GM11168 (cell line): ENCODE data around the gene OSBP2.
"Not testable (repeated sequence)": the region's sequence is repeated elsewhere in the genome, so short reads cannot be mapped to it uniquely, and the experiment has no call there.

Experiments
- in situ Hi-C: fragments of 300-500 bp; cut with MboI; formaldehyde crosslinking; loops from one replicate; pipeline ENCODE4 v1.12.0; 2022; ENCODE audit warnings: low sequenced_read_pairs; ENCODE audit not compliant: unreplicated experiment

The OSBP2 gene

DNA sequence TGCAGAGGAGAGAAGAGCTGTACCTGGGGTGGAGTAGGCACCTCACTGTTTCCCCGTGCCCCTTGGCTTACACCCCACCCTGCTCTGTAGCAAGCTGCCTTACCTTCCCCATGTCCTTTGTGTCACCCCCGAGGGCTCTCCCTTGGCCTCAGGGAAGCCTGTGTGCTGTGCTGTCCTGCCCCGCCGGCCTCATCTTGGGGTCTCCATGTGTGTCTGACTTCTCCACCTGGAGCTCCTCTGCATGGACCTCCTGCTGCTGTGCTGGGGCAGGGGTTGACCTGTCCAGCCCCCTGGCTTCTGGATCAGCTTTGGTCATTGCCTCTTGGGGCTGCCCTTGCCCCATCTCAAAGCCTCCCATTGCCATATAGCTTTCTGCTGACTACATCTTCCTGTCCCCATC lies 59.8 kb downstream of the OSBP2 start:
- in situ Hi-C loops, result no loop called here

- in situ Hi-C loops, result loop anchor here (5.0 kb wide), 1 partner anchor 128 kb away; no protein-coding TSS in a partner anchor
Measured at GRCh38 chr22:30754971-30755758, 60.5 kb downstream of the OSBP2 start.

- in situ Hi-C loops, result loop anchor here (5.0 kb wide), 1 partner anchor 128 kb away; no protein-coding TSS in a partner anchor
Measured at GRCh38 chr22:30755759-30756124, 61.1 kb downstream of the OSBP2 start.

DNA sequence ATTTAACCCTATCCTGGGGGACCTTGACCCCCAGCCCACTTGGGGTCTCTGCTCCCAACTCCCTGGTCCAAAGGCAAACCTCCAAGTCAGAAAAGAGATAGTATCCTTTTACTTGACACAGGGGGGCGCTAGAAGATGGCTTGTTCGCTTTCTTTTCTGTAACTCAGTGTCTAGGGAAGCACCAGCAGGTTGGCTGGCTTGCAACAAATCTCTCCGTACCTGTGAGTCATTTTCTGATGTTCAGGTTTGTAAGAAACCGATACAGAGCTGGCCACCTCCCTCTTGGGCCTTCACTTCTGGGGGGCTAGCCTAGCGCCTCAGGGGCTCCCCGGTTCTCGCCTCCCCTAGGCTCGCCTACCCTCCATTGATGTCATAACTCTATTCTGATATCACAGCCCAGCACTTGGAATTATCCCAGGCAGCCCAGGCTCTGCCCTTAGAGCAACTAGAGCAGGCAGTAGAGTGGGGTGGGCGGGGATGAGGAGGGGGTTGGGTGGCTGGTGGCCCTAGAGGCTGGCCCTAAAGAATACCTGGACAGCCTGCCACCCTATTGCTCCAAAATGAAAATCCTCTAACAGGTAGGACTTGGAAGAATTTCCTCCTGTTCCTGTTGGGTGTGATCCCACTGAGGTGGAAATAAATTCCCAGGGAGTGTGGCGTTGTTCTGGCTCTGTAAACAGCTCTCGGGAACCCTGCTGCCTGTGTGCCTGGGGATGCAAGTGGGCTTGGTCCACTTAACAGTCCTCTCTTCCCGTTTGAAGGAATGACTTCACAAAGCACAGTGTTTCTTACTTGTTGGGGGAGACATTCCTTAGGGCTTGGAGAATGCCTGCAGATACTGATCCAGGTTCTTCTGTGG lies 69.4 kb downstream of the OSBP2 start:
- in situ Hi-C loops, result loop anchor here (10.0 kb wide), 1 partner anchor 141 kb away; no protein-coding TSS in a partner anchor

DNA sequence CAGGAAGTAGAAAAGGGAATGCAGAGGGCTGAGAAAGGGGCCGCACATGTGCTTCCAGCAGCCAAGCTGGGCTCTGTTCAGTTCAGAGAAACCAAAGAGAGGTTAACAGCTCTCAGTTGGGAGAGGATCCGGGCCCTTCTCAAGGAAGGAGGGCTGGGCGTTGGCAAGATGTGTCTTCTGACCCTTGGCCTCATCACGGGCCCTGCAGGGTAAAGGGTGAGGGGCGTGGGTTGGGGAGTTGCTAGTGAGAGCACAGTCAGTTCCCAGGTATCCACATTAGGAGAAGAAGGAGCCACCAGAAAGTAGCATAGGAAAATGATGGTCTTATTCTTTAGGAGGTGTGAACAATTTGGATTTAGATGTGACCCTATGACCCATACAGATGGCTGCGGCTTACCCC lies 73.0 kb downstream of the OSBP2 start:
- in situ Hi-C loops, result loop anchor here (10.0 kb wide), 1 partner anchor 137 kb away; no protein-coding TSS in a partner anchor

DNA sequence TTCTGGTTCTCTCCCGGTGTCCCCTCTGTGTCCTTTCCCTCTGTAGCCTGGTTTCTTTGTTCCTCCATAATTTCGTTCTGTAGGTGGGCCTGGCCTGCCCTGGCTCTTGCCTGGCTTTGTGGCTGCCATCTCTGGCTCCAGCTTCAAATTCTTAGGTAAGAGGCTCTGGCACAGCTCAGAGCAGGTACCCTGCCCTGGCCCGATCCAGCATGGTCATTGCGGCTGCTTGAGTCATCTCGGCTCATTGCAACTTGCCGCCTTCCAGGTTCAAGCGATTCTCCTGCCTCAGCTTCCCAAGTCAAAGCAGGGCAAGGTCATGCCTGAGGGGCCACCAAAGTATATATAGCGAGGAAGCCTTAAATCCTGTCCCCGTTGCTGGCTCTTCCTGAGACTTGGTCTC lies 76.0 kb downstream of the OSBP2 start:
- in situ Hi-C loops, result no loop called here

GRCh38 chr22:30773919-30774318 lies 79.2 kb downstream of the OSBP2 start:
- in situ Hi-C loops, result no loop called here

- in situ Hi-C loops, result no loop called here
Measured at GRCh38 chr22:30774566-30774965, 79.9 kb downstream of the OSBP2 start.

DNA sequence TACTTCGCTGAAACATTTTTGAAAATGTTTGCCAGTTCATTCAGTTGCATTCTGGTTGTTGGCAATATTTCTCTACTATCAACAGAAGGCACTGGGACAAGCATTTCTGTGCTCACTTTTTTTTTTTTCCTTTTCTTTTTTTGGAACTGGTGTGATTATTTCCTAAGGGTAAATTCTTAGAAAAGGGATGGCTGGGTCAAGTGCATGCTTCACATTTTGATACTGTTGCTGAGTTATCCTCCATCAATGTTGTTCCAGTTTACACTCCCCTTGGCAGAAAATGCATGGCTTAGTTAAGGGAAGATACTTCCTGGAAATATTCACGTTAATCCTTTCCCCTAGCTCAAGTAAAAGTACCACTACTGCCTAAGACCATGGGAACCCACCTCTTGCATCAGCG lies 81.8 kb downstream of the OSBP2 start:
- in situ Hi-C loops, result no loop called here

DNA sequence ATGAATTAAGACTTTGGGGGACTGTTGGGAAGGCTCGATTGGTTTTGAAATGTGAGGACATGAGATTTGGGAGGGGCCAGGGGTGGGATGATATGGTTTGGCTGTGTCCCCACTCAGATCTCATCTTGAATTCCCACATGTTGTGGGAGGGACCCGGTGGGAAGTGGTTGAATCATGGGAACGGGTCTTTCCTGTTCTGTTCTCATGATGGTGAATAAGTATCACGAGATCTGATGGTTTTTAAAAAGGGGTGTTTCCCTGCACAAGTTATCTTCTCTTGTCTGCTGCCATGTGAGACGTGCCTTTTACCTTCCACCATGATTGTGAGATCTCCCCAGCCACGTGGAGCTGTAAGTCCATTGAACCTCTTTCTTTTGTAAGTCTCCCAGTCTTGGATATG lies 82.5 kb downstream of the OSBP2 start:
- in situ Hi-C loops, result not testable (repeated sequence)

DNA sequence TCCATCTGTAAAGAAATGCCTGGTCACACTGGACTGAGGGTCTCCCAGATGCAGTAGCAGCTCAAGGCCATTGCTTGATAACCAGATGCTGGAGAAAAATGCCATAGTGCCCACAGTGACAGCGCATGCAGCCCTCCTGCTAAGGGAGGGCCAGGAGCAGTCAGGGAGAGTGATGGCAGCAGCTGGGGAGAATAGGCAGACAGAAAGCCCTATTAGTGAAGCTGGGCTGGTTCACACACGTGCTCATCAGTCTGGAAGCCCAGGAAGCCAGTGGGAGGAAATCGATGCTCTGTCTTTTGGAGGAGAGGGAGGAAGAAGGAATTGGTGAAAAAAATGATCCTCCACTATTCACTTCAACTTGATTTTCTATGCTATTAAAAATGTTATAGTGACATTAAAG lies 82.9 kb downstream of the OSBP2 start:
- in situ Hi-C loops, result no loop called here

- in situ Hi-C loops, result no loop called here
Measured at GRCh38 chr22:30778261-30778660, 83.6 kb downstream of the OSBP2 start.

- in situ Hi-C loops, result no loop called here
Measured at GRCh38 chr22:30780026-30780425, 85.4 kb downstream of the OSBP2 start.

DNA sequence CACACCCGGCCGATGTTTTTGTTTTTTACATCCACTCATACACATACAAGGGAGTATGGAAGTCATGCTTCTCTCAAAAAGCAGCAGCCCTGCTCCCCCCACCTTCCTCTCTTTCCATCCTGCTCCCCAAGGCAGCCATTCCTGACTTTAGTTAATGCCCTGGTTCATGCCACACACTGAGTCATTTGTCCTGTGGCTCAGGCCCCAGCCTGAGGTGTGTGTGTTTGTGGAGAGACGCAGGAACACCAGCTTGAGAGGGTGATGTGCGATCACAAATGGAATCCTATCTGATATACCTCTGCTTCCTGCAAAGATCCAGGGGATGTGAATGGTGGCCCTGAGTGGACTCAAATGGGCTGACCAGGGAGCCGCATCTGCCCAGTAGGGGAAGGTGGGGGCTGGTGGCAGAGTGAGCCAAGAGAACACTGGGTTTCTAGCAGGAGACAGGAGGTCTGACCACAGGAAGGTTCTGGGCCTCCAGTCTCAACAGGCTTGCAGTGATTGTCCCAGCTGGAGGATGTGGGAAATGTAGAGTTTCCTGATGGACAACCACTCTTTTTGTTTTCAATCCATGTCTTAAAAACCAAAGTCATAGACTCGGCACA lies 86.7 kb downstream of the OSBP2 start:
- in situ Hi-C loops, result no loop called here

GRCh38 chr22:30782613-30783012 lies 87.9 kb downstream of the OSBP2 start:
- in situ Hi-C loops, result no loop called here

- in situ Hi-C loops, result no loop called here
Measured at GRCh38 chr22:30783021-30783420, 88.3 kb downstream of the OSBP2 start.

GRCh38 chr22:30785527-30785926 lies 90.9 kb downstream of the OSBP2 start:
- in situ Hi-C loops, result no loop called here

DNA sequence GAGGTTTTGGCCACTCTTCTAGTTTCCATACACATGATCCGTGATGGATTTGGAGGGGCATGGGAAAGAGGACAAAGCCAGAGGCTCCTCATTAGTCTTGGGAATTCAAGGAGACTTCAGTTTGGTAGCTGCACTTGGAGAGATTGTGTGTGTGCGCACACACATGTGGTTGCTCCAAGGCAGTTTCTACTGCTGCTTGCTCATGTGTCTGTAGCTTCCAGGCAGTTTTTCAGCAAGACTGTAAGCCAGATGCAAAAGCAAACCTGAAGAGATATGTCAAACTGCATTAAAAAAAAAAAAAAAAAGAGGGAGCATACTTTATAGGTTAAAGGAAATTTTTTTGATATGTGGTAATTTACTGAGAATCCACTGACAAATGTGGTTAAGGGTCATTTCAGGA lies 95.7 kb downstream of the OSBP2 start:
- in situ Hi-C loops, result no loop called here

DNA sequence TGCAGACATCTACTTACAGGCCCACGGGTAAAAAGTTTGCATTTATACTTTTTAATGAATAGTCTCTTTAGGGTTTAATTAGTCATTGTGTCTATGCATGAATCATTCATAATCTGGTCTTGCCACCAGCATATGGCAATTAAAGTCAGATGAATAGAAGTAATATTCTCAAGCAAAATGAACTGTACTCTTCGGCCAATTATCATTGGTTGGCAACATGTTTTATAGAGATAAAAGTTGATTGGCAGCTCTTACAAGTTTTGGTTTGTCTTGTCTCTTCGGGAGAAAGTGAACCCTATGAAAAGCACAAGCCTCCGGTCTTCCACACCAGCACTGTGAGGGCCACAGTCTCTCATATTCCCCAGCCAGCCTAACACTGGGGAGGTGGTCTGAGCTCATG lies 97.8 kb downstream of the OSBP2 start:
- in situ Hi-C loops, result no loop called here

DNA sequence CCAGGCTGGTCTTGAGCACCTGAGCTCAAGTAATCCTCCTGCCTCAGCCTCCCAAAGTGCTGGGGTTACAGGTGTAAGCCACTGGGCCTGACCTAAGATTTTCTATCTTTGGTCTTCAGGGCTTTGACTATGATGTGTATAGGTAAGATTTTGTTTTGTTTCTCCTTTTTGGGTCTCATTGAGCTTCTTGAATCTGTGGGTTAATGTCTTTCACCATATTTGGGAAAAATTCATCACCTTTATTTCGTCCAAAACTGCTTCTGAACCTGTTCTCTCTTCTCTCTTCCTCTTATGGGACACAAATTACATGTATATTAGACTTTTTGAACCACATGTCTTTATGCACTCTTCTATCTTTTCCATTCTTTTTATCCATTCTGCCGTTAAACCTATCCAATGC lies 100.4 kb downstream of the OSBP2 start:
- in situ Hi-C loops, result no loop called here

DNA sequence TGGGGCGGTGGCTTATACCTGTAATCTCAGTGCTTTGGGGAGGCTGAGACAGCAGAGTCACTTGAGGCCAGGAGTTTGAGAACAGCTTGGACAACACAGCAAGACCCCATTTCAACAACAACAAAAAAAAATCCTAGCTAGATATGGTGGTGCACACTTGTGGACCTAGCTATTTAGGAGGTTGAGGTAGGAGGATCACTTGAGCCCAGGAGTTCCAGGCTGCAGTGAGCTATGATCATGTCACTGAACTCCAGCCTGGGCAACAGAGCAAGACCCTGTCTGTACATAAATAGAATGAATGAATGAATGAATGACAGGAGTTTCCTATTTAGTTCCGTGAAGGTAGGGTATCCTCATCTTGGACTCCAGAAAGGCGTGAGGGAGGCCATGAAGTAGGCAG lies 107.0 kb downstream of the OSBP2 start:
- in situ Hi-C loops, result no loop called here
